OCI-M1 (cell line): ENCODE data around the gene COX7B2.

Experiments used
- DNase-seq: peaks from one replicate; lab custom pipeline; 2025; lab: John Stamatoyannopoulos, UW

COX7B2 gene

DNA sequence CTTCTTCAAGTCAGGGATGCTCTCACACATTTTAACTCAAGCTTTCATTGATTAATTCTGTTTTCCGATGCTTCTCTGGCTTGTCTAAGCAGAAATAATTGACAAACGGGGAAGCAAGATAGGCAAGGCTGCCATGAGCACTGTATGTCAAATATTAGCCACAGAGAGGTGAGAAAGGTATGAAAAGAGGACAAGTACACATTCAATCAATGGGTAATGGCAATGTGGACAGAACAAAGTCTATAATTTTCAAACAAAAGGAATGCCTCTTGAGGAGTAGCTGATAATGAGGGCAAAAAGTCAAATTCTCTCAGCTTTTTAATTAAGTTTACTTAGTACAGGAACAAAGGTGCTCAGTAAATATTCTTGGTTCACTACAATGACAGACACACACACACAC, 19.6 kb downstream of the COX7B2 start:
- DNase-seq = no peak

- peak; percentile 79 for DNase-seq
These were observed 22.3 kb downstream of the COX7B2 start for GRCh38 chr4:46886711-46887110.

- peak; percentile 43 for DNase-seq
These were observed 30.4 kb downstream of the COX7B2 start for GRCh38 chr4:46878641-46879040.

DNA sequence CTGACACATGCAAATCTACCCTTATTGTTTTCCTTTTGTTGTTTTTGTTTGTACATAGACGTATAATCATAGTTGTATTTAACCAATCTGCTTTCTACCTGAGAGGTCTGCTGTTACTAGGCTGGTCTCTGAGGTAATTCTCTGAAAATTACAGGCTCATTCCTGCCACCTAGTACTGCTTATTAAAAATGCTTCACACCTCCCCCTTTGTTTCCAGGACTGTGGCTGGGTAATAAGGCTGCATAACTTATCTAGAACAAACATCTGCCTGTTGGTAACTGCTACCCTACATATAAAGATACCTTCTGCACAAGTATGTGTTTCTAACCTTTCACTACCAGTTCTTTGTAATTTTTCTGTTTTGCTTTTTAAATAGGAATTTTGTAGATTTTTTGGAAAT, 34.2 kb downstream of the COX7B2 start:
- DNase-seq = peak; percentile 93

DNA sequence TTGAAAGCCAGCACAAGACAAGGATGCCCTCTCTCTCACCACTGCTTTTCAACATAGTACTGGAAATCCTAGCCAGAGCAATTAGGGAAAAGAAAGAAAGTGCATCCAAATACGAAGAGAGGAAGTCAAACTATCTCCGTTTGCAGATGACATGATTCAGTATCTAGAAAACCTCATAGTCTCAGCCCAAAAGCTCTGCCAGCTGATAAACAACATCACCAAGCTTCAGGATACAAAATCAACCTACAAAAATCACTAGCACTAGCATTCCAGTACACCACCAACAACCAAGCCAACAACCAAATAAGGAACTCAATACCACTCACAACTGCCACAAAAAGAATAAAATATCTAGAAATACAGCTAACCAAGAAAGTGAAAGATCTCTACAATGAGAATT, 38.6 kb downstream of the COX7B2 start:
- DNase-seq = peak; percentile 92

DNA sequence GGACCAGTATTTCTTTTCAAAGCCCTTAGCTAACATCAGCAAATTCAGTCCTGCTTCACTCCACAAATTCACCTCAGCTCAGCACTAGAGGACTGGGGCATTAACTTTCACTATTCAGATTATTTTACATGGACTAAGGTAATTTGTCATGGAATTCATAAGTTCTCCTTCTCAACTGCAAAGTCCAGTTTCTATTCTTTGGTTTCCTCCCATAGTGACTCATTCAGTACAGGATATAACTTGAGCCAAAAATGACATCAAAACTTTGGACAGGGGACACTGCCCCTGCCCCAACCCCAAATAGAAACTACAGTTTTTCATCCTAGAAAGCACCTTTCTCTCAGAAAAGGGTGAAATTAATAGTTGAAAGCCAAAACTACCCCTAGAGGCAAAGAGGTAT, 52.7 kb downstream of the COX7B2 start:
- peak; percentile 18 for DNase-seq

GRCh38 chr4:46852800-46853199, 56.2 kb downstream of the COX7B2 start:
- peak; percentile 88 for DNase-seq

DNA sequence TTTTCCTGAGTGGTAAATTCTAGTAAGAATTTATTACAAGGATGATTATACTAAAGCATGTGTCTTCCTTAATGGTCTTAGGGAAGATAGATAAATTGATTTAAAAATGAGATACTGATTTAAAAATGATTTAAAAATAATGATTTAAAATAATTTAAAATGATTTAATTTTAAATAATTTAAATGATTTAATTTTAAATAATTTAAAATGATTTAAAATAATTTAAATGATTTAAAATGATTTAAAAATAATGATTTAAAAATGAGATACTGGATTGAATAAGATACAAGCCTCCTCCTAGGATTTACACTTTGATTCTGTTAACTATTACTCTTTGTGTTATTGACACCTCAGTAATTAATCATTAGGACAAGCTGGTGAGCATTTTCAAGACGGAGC, 59.0 kb downstream of the COX7B2 start:
- no peak for DNase-seq

DNA sequence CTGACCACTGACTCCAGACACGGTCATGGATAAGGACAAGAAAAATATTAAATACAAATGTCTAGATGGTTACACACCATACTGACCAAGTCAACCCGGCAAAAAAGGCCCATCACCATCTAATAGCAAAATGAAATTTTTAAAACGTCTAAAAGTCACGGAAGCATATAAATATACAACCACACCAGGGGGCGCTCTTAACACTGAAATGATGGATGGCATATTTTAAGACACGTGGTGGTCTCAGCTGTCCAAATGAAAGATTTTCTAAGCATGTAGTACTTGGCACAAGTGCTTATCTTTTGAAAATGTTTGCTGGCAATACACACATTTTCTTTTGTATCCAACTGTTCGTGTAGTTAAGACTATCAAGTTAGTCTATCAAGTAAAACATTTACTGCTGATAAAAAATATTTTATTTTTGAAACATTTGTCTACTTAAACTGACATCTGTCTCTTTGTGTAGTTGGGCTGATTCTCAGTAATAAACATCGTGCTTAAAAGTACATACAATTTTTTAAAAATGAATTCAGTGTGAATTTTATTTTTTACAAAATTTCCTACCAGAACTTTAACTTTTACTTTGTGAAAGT, 64.6 kb downstream of the COX7B2 start:
- DNase-seq = peak; percentile 92

- no peak for DNase-seq
These were observed 69.9 kb downstream of the COX7B2 start for GRCh38 chr4:46839128-46839527.

- no peak for DNase-seq
These were observed 71.4 kb downstream of the COX7B2 start for GRCh38 chr4:46837639-46838038.

- no peak for DNase-seq
These were observed 72.5 kb downstream of the COX7B2 start for GRCh38 chr4:46836584-46836983.

DNA sequence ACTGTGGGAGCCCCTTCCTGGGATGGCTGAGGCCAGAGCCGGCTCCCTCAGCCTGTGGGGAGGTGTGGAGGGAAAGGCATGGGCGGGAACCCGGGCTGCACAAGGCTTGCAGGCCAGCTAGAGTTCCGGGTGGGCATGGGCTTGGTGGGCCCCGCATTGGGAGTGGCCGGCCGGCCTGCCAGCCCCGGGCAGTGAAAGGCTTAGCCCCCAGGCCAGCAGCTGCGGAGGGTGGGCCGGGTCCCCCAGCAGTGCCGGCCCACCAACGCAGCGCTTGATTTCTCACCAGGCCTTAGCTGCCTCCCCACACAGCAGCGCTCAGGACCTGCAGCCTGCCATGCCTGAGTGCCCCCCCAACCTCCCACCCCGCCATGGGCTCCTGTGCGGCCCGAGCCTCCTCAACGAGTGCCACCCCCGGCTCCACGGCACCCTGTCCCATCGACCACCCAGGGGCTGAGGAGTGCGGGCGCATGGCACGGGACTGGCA, 78.0 kb downstream of the COX7B2 start:
- DNase-seq = no peak

GRCh38 chr4:46820154-46820553, 88.9 kb downstream of the COX7B2 start:
- DNase-seq = no peak

- DNase-seq = no peak
These were observed 90.0 kb downstream of the COX7B2 start for GRCh38 chr4:46819095-46819494.

GRCh38 chr4:46818604-46819003, 90.4 kb downstream of the COX7B2 start:
- no peak for DNase-seq

DNA sequence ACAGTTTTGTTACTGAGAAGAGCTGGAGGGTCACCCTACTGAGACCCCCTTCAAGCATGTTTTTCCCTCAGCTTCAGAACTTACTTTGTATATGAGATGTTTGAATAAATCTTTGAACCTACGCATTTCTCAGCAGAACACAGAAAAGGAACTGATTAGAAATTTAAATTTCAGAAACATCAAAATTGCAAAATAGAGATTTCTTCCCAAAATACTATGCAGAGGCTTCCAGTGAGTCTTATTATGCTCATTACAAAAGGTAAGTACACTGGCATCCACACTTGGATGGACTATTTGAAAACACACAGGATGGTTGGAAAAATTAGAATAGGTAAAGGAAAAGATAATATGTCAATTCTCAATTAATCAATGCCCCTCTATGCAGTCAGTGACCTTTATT, 91.2 kb downstream of the COX7B2 start:
- no peak for DNase-seq

DNA sequence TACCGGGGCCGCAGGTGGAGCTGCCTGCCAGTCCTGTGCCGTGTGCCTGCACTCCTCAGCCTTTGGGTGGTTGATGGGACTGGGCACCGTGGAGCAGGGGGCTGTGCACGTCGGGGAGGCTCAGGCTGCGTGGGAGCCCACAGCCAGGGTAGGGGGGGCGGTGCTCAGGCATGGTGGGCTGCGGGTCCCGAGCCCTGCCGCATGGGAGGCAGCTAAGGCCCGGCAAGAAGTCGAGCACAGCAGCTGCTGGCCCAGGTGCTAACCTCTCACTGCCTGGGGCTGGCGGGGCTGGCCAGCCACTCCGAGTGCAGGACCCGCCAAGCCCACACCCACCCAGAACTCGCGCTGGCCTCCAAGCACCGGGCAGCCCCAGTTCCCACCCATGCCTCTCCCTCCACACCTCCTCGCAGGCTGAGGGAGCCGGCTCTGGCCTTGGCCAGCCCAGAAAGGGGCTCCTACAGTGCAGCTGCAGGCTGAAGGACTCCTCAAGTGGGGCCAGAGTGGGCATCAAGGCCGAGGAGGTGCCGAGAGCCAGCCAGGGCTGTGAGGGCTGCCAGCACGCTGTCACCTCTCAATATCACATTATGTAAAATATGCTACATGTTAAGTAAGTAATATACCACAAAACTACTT, 104.1 kb downstream of the COX7B2 start:
- DNase-seq = no peak

- no peak for DNase-seq
These were observed 116.0 kb downstream of the COX7B2 start for GRCh38 chr4:46793036-46793435.

DNA sequence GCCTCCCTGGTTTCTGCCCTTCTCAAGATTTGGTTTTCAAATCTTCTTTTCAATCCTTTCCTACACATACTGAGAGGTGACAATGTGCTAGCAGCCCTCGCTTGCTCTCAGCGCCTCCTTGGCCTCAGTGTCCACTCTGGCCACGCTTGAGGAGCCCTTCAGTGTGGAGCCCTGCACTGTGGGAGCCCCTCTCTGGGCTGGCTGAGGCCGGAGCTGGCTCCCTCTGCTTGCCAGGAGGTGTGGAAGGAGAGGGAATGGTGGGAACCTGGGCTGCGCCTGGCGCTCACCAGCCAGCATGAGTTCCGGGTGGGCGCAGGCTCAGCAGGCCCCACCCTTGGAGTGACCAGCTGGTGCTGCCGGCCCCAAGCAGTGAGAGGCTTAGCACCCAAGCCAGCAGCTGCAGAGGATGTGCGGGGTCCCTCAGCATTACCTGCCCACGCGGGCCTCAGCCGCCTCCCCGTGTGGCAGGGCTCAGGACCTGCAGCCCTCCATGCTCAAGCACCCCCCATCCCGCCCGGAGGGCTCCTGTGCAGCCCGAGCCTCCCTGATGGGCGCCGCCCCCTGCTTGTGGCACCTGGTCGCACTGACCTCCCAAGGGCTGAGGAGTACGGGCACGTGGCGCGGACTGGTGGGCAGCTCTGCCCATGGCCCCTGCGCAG, 127.5 kb downstream of the COX7B2 start:
- no peak for DNase-seq

GRCh38 chr4:46765465-46765864, 143.6 kb downstream of the COX7B2 start:
- no peak for DNase-seq

DNA sequence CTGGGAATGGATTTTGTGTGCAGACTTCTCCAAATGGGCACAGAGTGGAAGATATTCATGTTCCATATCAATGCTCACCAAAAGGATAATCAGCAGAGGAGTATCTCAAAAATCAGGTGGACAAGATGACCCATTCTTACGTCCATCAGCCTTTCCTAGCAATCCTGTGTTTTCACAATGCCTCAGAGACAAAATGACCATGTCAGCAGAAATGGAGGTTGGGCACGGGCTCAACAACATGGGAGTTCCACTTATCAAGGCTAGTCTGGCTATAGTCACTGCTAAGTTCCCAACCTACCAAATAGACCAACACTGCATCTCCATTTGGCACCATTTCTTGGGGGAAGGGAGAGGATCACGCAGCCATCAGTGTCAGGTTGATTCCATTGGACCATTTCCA, 179.0 kb downstream of the COX7B2 start:
- no peak for DNase-seq

DNA sequence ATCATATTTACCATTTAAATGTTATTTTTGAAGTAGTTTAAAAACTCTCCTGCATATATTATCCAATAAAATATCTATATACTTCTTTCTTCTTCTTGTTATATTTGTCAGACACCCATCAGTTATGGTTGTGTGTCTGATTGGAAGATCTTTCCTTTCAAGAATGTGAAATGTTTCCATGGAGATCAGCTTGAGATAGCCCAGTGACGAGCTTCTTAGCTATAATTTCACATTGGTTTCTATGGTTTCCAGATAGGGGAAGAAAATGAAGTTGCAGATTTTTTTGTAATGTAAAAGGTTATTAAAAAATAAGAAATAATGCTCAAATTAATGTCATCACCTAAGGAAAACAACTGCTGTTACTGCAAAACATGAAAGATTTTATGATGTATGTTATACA, 189.0 kb downstream of the COX7B2 start:
- DNase-seq = no peak

DNA sequence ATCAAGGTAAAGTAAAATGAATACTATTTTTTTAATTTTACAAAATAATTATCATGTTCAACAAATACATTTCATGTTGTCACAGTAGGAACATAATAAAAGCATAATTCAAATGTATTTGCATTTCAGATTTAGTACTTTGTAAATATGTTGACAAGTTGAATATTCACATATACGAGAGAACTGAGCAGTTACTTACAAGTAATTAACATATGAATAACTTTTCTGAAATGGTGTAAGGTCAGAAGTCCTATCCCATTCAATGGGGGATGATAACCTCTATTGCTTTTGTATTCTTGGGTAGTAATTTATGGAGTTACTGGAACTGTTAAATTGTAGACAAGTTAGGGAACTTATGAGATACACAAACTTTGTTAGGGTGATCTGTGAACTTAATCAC, 191.1 kb downstream of the COX7B2 start:
- no peak for DNase-seq
